DOHH2 (cell line): ENCODE results near the gene TMED4.

Experiments used
- CTCF ChIP-seq: fragments of 200-600 bp; sonication (generic); IDR thresholded peaks from one replicate; pipeline ENCODE4 v1.5.1; 2014; ENCODE audit warnings: antibody characterized with exemption, mild to moderate bottlenecking, low read depth, low read length; ENCODE audit not compliant: poor library complexity, severe bottlenecking
- EZH2phosphoT487 ChIP-seq: fragments of 200-600 bp; sonication (generic); IDR thresholded peaks from 2 replicates; pipeline ENCODE4 v1.6.1; 2017; ENCODE audit warnings: borderline replicate concordance, mild to moderate bottlenecking, antibody characterized with exemption, low read length, moderate library complexity, mixed read lengths

GRCh38 chr7:44572771-44573170 lies 9.3 kb downstream of the TMED4 start:
- no peak for TF ChIP-seq CTCF
- TF ChIP-seq EZH2phosphoT487 = no peak
